HG03095 (cell line): ENCODE results near the gene MIER2.

ENCODE experiments used
- ATAC-seq: cut with Tn5 transposase; IDR thresholded peaks from one replicate; pipeline ENCODE4 v1.9.1; 2021; ENCODE audit warnings: moderate library complexity; ENCODE audit not compliant: unreplicated experiment

Gene MIER2

GRCh38 chr19:379796-380195 lies 35.2 kb upstream of the MIER2 start:
- ATAC-seq: no peak

DNA sequence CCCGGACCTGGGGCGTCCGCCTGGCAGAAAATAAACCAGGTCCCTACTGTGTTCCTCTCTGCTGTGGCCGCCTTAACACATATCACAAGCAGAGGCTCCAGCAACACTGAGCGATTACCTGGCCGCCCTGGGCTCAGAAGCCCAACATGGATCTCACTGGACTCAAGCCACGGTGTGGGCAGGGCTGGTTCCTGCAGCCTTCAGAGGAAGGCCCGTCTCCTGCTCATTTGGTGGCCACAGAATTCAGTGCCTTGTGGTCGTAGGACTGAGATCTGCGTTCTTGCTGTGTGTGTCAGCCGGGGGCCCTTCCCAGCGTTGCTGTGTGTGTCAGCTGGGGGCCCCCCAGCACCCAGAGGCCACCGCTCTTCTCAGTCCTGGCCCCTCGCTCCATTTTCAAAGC lies 34.1 kb upstream of the MIER2 start:
- no peak for ATAC-seq

DNA sequence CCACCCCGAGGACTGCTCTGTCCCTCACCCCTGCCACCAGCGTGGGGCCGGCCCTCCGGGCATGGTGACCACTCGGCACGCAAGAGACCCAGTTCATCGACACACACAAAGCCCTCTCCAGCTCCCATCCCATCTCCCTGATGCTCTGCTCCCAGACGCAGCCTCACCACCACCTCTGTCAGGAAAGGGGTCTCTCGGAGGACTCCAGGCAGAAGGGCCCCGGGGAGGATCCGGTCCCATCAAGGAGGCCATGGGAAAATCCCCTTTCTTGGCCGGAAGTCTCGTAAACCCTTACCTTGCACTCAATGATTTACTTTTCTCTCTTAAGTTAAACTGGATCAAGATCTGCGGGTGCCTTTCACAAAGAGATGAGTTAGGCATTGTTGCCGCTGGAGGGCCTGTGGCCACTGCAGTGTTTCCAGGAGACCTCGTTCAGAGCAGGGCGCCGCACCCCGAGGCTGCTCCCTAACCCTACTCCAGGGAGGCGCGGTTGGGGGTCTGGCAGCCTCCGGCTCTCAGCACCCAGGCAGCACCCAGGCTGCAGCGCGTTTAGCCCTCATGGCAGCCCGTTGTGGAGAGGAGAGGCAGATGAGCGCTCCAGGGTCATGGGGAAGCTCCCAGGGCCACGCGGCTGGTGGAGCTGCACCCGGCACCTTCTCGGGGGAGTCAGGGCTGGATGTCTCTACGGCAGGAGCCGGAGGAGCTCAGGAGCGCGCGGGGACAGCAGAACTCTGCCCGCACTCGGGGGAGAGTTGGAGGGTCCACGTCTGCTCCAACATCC lies 33.4 kb upstream of the MIER2 start:
- ATAC-seq: no peak

DNA sequence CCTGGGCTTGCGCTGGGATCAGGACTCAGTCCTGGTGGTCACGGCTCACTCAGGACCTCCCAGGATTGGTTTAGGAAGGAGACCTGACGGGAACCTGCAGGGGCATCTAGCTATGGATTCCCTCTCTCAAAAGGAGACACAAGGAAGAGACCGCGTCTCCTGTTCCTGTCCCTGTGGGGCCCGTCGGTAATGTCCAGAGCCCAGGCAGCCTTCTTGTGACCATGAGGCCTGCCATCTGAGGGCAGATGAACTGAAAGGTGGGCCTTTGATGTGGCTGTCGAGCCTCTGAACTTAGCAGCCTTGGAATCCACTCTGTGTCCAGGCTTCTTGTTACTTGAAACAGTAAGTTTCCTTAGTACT lies 31.5 kb upstream of the MIER2 start:
- ATAC-seq: no peak

GRCh38 chr19:375395-376110 lies 31.0 kb upstream of the MIER2 start:
- no peak for ATAC-seq

DNA sequence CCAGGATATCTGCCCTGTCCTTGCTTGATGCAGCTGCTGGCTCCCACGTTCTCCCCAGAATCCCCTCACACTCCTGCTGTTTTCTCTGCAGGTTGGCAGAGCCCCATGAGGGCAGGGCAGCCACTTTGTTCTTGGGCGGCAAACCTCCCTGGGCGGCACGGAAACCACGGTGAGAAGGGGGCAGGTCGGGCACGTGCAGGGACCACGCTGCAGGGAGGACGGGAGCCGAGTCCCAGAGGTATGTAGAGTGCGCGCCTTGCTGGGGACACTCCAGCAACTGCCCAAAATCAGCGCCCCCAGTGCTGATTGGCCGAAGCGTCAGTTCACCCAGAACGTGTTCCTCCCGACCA lies 30.3 kb upstream of the MIER2 start:
- no peak for ATAC-seq

DNA sequence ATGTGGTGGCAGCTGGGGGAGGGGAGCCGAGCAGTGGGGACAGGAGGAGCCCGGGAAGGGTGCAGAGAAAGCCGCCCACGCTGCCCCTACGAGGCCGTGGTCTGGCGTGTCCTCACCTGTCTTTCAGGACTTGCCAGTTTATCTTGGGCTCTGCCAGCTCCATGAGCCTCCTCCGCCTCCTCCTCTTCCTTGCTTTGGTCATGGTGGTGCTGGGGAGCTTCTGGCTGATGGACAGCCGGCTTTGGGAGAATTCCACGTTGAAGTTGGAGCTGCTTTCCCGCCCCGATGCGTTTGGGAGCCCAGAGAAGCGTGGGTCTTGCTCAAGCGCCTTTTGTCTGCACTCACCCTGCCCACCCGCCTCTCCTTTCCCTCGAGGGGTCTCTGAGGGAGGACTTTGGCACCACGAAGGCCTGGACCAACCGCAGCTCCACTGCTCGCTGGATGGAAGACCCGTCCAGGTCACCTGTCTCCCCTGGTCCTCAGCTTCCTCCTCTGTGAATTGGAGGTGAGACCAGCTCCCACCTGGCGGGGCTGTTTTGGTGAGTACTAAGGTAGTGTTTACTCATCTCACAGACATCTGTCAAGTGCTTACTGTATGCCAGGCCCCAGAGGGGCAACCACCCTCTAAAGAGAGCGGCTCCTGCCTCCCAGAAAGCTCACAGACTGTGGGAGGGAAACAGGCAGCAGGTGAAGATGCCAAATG lies 29.7 kb upstream of the MIER2 start:
- ATAC-seq: no peak

DNA sequence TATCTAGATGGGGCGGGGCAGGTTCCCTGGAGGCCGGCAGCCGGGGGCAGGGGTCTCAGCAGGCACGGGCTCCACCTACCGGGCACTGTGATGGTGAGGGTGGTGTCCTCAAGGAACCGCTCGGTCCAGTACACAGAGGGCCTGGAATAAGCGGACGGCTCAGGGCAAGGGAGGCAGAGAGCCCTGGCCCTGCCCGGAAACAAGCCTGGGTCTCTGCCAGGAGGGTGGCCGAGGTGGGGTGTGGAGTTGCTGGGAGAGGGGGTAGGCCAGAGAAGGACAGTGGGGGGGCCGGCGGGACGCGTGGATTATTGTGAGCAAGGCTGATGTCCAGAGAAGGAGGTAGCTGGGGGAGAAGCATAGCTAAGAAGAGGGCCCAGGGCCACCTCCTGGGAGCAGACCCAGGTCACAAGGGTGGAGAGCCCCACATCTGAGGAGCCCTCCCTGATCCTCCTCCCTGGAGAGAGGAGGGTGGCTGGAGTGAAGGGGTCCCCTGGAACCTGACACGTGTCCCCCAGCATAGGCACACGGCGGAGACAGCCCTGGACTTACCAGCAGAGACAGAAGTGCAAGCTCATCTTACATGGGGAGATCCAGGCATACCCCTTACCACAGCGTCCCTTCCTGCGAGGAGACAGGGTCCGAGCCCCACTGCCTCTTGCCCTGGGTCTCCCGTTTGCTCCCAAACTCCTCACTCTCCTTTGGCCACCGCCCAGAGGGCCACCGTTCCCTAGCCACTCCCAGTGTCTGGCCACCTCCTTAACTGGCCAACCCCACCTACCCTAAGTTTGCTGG lies 29.0 kb upstream of the MIER2 start:
- ATAC-seq: no peak

DNA sequence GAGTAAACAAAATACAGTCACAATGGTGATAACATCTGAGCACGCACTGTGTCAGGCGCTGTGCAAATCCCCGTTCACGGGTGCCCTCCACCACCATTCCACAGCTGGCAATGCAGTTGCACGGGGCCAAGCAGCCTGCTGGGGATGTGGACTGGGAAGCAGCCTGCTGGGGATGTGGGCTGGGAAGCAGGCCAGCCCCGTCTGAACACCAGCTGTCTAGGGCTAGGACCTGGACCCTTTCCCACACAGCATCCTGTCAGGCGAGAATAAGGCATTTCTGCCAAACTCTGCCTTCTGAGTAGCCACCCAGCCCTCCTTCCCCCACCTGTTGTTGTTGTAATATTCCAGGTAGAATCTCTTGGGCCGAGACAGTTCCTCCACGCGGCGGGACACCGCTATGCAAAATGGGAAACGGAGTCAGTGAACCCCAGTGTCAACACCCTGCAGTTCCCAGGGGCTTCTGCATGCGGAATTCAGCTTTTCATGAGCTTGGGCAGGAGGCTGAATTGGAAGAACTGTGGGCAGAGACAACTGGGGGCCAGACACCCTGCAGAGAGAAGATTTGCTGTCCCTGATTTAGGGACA lies 27.8 kb upstream of the MIER2 start:
- no peak for ATAC-seq

GRCh38 chr19:371501-372168 lies 27.0 kb upstream of the MIER2 start:
- ATAC-seq: no peak

DNA sequence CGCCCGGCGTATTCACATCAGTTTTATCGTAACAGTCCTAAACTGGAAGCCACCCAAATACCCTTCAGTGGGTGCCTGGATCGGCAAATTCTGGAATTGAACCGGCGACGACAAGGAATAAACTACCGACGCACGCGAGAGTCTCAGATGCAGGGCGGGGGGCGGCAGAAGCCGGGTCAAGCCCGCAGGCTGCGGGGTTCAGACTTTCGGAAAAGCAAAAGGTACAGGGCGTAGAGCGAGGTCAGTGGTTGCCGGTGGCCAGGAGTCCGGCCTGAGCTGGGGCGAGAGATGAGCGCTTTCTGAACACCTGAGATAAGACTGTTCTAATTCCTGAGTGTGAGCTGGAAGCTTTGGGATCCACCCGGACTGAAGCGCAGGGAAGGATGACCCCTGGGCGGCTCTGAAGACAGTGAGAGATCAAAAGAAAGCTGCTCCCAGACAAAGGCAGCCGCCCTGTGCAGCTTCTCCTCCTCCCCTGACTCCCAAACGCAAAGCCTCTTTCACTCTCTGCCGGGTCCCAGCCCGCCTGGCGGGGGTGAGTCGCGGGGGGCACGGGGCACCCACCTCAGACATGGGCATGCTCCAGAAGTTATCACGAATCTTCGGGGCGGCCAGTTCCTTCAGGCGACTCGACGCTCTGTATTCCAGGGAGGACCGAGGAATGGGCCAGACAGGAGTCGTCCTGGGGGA lies 26.2 kb upstream of the MIER2 start:
- no peak for ATAC-seq

GRCh38 chr19:369876-370275 lies 25.3 kb upstream of the MIER2 start:
- no peak for ATAC-seq

DNA sequence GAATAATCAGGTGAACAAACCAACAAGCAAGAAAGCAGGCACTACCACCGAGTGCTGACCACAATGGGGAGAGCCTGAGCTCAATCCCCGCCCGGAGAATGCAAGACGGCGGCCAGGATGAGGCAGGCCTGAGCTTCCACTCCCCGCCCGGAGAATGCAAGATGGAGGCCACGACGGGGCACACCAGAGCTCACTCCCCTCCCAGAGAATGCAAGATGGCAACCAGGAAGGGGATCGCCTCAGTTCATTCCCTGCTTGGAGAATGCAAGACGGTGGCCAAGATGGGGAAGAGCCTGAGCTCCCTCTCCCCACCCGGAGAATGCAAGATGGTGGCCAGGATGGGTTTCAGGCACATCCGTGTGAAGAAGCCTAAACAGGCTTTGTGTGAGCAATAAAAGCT lies 24.7 kb upstream of the MIER2 start:
- ATAC-seq: no peak

GRCh38 chr19:368630-369024 lies 24.0 kb upstream of the MIER2 start:
- no peak for ATAC-seq

- no peak for ATAC-seq
These were observed 23.5 kb upstream of the MIER2 start for GRCh38 chr19:367963-368629.

DNA sequence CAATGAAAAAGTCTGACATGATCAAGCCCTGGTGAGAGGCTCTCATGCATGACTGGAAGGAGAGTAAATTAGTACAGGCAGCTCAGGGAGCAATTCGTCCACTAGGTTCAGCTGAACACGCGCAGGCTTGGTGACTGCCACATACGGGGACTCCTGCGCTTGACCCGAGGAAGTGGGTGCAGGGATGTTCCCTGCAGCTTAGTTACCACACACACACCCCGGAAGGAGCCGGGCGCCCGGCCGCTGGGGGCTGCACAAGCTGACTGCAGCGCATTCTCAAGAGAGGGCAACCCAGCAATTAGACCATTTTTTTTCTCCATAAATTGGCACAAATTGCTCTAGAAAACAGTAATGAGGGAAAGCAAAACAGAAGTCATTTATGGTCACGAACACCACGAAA lies 23.0 kb upstream of the MIER2 start:
- ATAC-seq: no peak

- ATAC-seq: no peak
These were observed 22.4 kb upstream of the MIER2 start for GRCh38 chr19:366951-367350.

DNA sequence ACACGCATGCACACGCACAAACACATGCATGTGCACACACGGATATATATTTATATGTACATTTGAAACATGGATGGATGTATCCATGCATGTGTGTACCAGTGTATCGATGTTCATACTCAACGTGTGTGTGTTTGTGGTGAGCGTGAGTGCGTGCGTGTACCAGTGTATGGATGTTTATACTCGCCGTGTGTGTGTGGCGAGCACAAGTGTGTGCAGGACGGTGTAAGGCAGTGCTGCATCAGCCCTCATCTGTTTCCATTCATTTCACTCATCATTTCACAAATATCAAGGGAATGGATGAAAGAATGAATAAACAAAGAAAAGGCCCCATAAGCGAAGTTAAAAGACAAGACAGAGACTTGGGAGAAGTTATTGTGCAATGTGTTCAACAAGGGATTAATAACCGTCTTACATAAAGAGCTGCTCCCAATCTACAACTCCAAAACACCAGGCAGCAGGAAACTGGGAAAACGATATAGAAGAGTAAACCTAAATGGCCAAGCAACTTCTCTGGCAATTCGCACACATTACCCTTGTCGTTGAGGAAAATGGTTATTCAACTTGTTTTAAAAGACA lies 21.7 kb upstream of the MIER2 start:
- no peak for ATAC-seq
